ENCODE results near the gene ULK3. TPM values are rescaled to one million over a fixed set of nuclear protein-coding genes. Genes with fewer than 3 reads are reported as not detected.
"Not testable (repeated sequence)": the region's sequence is repeated elsewhere in the genome, so short reads cannot be mapped to it uniquely, and the experiment has no call there.

Gene ULK3
- 10 to 100 TPM; 33.2 to 34.3 (median 33.6) TPM for polyA plus RNA-seq (ENCODE audit: insufficient read length in 3 of 3)
- long read RNA-seq, donor 1, partial matches to known transcripts, result 0 of 2 reads
- long read RNA-seq, donor 1, other reads (novel, unspliced or antisense), result 0 of 2 reads
- long read RNA-seq, donor 2, partial matches to known transcripts, result 5 of 10 reads
- long read RNA-seq, donor 2, other reads (novel, unspliced or antisense), result 0 of 10 reads
- long read RNA-seq, donor 3, partial matches to known transcripts, result 0 of 4 reads
- long read RNA-seq, donor 3, other reads (novel, unspliced or antisense), result 0 of 4 reads
- long read RNA-seq, donor 4, partial matches to known transcripts, result 0 of 3 reads
- long read RNA-seq, donor 4, other reads (novel, unspliced or antisense), result 0 of 3 reads
- long read RNA-seq, donor 5, partial matches to known transcripts, result 0 of 2 reads
- long read RNA-seq, donor 5, other reads (novel, unspliced or antisense), result 0 of 2 reads
- long read RNA-seq, donor 6, partial matches to known transcripts, result 0 of 2 reads
- long read RNA-seq, donor 6, other reads (novel, unspliced or antisense), result 0 of 2 reads
- long read RNA-seq, donor 7, partial matches to known transcripts, result 0 of 5 reads
- long read RNA-seq, donor 7, other reads (novel, unspliced or antisense), result 0 of 5 reads
- long read RNA-seq, donor 8, result 0 reads
- long read RNA-seq, donor 9, partial matches to known transcripts, result 0 of 4 reads
- long read RNA-seq, donor 9, other reads (novel, unspliced or antisense), result 0 of 4 reads
- long read RNA-seq, donor 10, partial matches to known transcripts, result 0 of 3 reads
- long read RNA-seq, donor 10, other reads (novel, unspliced or antisense), result 0 of 3 reads
- long read RNA-seq, donor 11, partial matches to known transcripts, result 0 of 4 reads
- long read RNA-seq, donor 11, other reads (novel, unspliced or antisense), result 0 of 4 reads
- long read RNA-seq, donor 12, partial matches to known transcripts, result 0 of 6 reads
- long read RNA-seq, donor 12, other reads (novel, unspliced or antisense), result 0 of 6 reads
- long read RNA-seq, donor 13, partial matches to known transcripts, result 0 of 5 reads
- long read RNA-seq, donor 13, other reads (novel, unspliced or antisense), result 0 of 5 reads
- long read RNA-seq, donor 14, result 0 reads
- long read RNA-seq, donor 15, result 0 reads
- long read RNA-seq, donor 16, transcript ULK3-202 (15 exons, 2,738 nt), result major isoform, 7 of 17 reads
- long read RNA-seq, donor 16, partial matches to known transcripts, result 7 of 17 reads
- long read RNA-seq, donor 16, other reads (novel, unspliced or antisense), result 0 of 17 reads

- peak; percentile 89 for DNase-seq
Measured at GRCh38 chr15:74842581-74843444, at the start of gene ULK3. ULK3 (minus strand) TSS chr15:74843156; CDS start chr15:74843105, 51 bp downstream.

- DNase-seq, result no peak
Measured at GRCh38 chr15:74892313-74892712, 49.4 kb upstream of the ULK3 start.

DNA sequence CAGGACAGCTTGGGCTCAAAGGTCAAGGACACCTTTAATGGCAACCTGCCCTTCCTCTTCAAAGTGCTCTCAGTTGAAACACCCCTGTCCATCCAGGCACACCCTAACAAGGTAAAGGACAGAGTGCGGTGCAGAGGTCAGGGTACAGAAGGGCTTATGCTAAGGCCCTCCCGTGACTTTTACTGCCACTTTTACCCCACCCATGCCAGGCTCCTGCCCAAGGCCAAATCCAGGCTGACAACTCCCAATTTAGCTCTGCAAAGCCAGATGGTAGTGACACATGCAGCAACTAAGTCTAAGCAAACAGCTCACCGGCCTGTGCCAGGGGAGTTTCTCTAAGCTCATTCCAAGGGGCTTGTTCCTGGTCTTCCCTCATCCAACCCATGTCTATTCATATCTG lies 48.5 kb upstream of the ULK3 start:
- DNase-seq, result no peak

GRCh38 chr15:74890665-74890960 lies 47.7 kb upstream of the ULK3 start:
- no peak for DNase-seq

DNA sequence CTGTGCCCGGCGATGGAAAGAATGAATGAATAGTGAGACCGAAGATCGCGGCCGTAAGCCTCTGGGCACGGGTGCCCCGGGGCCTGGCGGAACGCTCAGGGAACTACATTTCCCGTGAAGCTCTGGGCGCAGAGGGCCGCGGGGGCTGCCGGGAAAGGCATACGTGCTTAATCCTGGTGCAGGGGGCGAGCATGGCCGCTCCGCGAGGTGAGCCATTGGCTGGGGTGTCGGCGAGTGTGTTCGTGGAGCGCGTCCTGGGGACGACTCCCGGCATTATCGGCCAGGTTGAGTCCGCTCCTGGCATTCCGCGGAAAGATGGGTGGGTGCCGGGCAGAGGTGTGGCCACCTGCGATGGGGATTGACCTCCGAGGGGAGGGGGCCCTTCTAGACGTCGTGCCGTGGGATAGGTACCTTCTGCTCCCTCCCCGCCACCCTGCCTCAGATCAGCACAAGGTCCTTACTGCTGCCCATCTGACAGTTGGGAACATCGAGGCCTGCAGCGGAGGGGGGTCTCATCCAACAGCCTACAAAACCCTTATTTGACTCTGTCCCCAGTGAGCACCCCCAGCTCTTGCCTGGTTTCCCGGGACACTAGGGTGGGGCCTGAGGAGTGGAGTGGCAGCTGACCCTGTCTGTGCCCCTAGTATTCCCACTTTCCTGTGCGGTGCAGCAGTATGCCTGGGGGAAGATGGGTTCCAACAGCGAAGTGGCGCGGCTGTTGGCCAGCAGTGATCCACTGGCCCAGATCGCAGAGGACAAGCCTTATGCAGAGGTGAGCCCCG lies 47.1 kb upstream of the ULK3 start, which contains the start of gene MPI:
TSS of gene MPI (plus strand) at position 160 of the 782 bp plus-strand sequence. CDS start at position 192, 32 bp downstream.
- DNase-seq, result peak; percentile 85

GRCh38 chr15:74889390-74889882 lies 46.5 kb upstream of the ULK3 start:
- no peak for DNase-seq

- DNase-seq, result no peak
Measured at GRCh38 chr15:74888716-74889115, 45.8 kb upstream of the ULK3 start.

GRCh38 chr15:74887537-74888193 lies 44.7 kb upstream of the ULK3 start:
- not testable (repeated sequence) for DNase-seq

DNA sequence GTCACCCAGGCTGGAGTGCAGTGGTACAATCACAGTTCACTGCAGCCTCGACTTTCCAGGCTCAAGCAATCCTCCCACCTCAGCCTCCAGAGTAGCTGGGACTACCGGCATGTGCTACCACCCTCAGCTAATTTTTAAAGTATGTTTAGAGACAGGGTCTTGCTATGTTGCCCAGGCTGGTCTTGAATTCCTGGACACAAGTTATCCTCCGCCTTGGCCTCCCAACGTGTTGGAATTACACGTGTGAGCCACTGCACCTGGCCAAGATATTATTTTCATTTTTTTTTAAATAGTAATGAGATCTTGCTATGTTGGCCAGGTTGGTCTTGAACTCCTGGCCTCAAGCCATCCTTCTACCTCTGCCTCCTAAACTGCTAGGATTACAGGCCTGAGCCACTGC lies 42.5 kb upstream of the ULK3 start:
- no peak for DNase-seq

- DNase-seq, result no peak
Measured at GRCh38 chr15:74884428-74885223, 41.7 kb upstream of the ULK3 start.

DNA sequence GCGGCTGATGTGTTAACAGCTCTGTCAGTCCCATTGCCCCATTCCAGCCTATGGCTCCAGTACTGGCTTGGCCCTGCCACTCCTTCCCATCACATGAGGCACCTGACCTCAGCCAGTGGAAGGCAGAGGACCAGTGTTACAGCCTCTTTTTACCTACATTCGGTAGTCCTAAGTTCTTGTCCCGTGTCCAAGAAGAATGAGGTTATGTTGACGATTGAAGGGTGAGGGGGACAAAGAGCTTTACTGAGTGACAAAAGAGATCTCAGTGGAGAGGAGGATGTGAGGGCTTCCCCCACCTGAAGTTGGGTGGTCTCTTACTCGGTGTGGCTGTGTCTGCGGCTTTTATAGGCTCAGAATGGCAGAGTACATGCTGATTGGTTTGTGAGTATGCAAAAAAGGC lies 39.6 kb upstream of the ULK3 start:
- no peak for DNase-seq

GRCh38 chr15:74878273-74878672 lies 35.3 kb upstream of the ULK3 start:
- no peak for DNase-seq

DNA sequence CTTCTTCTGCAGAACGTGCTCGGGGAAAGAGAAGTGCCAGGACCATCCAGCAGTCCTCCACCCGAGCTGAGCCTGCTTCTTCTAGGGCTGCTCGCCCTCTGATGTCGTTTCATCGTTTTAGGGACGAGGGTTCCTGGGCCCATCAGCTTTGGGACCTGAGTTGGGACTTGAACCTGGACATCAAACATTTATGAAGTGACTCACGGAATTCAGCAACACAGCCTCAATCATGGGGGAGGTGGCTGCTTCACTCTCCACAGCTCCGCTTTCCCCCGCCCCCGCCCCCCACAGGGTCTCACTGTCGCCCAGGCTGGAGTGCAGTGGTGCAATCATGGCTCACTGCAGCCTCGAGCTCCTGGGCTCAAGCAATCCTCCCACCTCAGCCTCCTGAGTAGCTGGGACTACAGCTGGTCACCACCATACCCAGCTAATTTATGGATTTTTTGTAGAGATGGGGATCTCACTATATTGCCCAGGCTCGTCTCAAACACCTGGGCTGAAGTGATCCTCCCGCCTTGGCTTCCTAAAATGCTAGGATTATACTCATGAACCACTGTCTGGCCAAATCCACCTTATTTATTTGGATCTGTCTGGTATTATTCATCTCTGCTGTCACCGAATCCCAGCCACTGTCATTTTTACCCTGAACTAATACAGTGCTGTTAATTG lies 30.9 kb upstream of the ULK3 start:
- no peak for DNase-seq

- peak; percentile 96 for DNase-seq
Measured at GRCh38 chr15:74873036-74873755, 30.2 kb upstream of the ULK3 start, which contains the start of gene SCAMP2. SCAMP2 (minus strand) TSS chr15:74873365; CDS start chr15:74873255, 110 bp downstream.

DNA sequence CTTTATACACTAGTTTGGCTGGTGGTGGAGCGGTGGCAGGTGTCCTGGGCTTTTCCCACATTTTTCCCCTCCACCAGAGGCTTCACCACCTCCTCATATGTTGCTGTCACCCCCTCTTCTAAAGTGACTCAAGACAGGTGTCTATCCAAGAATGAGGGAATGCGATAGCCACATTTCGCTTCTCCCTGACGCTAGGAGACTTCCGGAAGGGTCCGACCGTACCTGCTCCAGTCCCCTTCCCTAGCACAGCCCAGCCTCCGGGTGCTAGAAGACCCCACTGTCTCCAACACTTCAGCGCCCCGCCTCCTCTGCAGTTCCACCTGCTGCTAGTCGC lies 29.7 kb upstream of the ULK3 start:
- DNase-seq, result no peak

DNA sequence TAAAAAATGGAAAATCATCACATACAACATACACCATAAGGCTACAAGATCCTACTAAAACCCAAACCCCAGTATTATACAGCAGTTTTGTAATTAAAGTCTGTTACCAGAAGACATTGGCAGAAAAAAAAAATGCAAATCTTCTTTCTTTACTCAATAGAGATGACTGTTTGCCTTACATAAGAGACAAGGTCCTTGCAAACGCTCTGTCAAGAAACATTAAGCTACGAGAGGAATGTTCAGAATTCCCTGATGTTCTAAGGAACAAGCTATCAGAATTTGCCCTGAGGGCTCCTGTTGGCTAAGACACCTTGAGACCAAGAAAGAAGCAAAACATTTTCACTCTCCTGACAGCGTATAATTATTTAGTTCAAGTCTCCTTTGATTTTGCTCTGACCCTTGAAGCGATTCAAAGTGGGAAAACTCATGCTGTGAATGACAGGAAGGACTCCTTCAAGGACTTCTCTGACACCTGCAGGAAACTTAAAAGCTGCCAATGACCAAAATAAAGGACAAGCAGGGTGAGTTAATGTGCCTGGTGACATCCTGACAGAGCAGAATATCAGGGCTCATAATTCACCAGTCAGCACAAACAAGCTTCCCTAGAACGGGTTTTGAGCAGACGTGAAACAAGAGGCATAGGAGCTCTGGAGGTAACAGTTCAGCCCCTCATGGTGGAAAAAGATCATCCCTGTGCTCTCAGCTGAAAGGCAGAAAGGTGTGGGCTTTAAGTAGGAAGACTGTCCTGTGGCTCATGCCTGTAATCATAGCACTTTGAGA lies 27.7 kb upstream of the ULK3 start:
- DNase-seq, result no peak
